HG03175 (cell line): Measurements from ENCODE around the gene HMGB1.
"Not testable (repeated sequence)": the region's sequence is repeated elsewhere in the genome, so short reads cannot be mapped to it uniquely, and the experiment has no call there.

Experiments used
- ATAC-seq: cut with Tn5 transposase; IDR thresholded peaks from one replicate; pipeline ENCODE4 v1.9.1; 2021; ENCODE audit warnings: mild to moderate bottlenecking, moderate library complexity; ENCODE audit not compliant: unreplicated experiment

The HMGB1 gene

DNA sequence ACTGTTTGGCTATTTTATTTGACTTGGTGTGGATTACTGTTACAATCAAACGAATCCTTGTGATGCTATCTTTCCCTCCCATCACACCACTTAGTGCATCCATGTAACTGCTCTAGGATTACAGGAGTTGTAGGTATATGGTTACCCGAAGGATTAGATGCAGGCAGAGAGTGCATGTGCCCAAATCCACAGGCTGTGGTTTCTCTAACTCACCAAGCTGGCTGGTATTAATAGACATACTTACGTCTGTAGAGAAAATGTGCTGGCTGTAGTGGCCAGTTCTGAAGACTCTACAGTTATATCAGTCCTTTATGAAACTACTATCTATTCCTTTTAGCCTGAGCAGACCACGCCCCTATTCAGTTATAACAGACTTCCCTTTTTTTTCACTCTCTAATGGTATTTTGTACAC lies 1.1 kb upstream of the HMGB1 start:
- no peak for ATAC-seq

DNA sequence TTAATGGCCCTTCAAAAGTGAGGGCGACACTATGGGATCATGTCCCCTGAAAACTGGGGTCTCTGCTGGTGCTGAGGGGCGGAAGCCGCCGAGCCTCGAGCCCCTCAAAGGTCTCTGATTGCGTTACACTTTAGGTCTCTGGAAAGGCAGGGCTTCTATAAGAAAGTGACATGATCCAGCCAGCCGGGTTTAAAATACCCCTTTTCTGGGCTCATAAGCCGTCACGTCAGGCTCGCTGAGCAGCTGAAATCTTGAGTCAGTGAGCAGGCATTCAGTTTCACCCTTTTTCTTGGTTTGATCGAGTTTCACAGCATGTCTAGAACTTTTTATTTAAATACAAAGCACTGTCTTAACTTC lies 600 bp upstream of the HMGB1 start:
- no peak for ATAC-seq

DNA sequence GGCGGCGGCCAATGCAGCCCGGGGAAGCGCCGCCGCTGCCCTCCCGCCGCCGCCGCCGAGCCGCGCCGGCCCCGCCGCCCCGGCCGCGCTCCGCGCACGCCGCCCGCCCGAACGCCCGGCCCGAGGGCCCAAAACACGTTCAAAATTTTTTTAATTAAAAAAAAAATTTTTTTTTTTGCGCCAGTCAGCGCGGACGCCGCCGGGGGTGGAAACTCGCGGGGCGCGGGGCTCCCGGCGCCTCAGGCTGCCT lies 468 bp downstream of the HMGB1 start:
- no peak for ATAC-seq

DNA sequence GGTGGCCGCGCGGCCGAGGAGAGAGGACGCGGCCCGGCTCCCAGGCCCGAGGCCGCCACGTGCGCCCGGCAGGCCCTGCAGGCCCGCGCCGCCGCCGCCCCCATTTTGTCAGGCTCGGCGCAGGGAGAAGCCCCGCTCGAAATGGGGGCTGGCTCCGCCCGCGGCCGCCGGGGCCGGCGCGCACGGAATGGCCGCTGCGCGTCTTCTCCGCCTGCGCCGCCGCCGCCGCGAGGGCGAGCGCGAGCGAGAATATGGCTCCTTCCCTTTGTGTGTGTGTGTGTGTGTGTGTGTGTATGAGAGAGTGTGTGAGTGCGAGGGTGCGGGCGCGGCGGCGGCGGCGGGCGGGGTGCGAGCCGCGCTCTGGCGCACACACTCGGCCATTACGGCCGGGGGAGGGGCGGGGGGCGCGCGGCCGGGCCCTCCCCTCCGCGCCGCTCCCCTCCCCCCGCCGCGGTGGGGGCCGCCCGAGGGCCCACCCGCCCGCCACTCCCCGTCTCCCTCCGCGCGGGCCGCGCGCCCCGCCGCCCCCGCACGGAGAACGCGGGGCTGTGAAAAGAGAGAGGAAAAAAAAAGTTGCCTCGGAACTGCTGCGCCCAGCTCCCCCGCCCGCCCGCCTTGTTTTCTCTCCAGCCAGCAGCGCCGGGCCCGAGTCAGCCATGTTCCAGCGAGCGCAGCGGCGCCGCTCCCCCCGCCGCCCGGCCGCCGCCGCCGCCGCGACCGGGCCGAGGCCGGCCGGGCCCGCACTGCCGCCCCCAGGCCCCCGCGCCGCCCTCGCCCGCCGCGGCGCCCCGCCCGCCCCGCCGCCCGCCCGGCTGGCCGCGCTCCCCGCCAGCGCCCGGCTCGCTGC lies 1.0 kb downstream of the HMGB1 start:
- ATAC-seq, result peak; percentile 23

DNA sequence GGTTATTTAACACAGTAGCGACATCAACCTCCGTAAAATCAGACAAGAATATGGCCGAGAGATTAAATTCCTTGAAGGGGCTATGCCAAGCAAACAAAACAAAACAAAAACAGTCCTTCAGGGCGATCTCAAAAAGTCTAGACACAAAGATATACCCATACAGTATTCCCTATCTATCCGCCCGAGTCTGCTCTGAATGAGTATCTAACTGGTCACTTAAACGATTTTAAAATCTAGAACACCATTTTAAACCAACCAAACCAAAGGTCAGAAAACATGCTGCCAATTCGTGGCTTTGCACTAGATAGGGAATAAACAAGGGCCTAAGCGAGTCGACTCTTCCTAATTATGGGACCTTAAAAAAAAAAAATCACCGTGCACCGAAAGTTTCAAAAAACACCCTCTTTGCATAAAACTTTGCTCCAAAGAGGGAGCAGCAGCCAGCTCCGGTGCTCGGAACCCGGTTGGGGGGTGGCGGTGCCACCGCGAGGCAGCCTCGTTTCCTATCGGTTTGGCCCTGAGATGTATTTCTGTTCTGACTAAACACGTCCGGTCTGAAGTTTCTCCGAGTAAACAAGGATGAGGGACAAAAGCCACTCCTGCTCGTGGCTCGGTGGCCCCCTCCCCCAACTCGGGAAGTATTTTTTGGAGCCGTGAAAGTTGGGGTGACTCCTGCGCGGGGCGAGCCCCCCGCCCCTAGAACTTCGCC lies 1.8 kb downstream of the HMGB1 start:
- ATAC-seq, result peak; percentile 33

DNA sequence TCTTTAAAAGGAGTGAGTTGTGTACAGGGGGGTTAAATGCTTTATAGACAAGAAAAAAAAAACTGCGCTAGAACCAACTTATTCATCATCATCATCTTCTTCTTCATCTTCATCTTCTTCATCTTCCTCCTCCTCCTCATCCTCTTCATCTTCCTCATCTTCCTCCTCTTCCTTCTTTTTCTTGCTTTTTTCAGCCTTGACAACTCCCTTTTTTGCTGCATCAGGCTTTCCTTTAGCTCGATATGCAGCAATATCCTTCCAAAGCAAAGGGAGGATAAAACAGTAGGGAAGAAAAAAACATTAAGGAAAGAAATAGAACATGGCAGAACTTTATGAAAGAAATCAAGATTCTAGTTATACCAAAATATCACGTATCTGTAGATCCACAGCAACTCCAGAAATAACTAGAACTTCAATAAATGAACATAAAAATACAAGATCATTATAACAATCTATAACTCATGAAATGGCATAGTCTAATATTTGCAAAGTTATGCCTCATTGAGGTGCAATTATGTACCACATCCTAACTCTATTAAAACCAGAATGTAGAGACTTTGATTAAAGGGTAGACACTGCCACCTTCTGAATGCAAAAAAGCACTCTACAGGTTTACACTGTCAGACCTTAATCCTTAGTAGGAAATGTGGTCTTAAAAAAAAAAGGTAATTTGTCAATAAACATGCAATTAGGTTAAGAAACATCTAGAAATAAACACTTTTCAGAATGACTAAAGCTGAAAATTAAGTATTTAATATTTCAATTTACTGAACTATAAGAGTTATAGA lies 4.3 kb downstream of the HMGB1 start:
- not testable (repeated sequence) for ATAC-seq

DNA sequence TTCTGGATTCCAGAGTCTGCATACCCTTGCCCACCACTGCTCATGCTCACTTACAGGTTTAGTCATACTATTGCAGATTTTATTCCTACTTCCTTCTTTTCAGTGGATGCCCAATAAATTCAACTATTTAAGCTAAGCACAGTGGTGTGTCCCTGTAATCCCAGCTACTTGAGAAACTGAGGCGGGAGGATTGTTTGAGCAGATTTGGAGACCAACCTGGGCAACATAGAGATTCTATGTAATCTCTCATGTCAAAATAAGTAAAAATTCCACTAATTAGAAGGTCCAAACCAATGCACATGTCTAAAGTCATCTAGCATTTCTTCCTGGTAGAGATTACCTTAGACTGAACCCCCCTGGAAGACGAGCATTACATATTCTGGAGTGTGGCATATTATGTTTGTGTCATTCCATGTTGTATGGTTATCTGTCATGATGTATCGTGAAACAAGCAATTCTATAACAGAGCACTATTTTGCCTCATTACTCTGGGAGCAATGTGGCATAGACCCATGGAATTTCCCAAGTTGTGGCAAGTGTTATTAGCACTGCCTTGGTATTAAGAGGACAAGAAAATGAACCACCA lies 8.3 kb downstream of the HMGB1 start:
- no peak for ATAC-seq

DNA sequence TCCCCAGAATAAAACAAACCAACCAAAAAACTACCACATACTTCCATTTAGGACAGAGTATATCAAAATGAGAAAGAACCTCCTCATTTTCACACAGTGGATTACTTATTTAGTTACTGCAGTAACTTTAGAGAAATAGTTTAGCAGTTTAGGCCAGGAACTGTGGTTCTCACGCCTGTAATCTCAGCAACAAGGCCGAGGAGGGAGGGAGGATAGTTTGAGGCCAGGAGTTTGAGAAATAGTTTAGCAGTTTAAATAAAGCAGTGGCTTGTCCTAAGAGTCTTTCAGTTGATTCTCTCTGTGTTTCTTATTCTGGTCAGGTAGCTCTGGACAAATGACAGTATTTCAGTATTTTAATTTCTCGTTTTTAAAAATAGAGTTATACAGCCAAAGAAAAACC lies 9.4 kb downstream of the HMGB1 start:
- no peak for ATAC-seq

DNA sequence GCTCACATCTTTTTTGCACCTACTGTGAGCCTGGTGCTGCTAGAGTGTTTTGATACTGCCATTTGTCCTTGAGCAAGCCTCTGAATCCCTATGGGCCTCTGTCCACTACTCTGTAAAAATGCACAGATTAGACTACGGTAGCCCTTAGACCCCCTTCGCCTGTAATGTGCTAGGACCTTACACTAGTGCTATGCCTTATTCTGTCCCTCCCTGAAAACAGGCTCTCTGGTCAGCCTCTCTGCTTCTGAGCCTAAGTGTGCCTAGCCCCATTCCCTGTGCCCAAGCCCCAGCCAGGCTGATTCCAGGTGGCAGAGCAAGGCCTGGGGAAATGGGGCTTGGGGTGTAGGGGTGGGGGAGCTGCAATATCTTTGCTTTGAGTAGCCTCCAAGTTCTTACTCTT lies 10.7 kb downstream of the HMGB1 start:
- no peak for ATAC-seq

DNA sequence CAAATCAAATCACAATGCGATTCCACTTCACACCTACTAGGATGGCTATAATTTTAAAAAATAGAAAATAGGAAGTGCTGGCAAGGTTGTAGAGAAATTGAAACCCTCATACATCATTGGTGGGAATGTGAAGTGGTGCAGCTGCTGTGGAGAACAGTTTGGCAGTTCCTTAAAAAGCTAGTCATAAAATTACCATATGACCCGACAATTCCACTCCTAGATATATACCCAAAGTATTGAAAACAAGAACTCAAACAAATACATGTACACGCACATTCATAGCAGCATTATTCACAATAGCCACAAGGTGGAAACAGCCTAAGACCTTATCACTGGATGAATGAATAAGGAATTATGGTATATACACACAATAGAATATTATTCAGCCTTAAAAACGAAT lies 12.0 kb downstream of the HMGB1 start:
- no peak for ATAC-seq

DNA sequence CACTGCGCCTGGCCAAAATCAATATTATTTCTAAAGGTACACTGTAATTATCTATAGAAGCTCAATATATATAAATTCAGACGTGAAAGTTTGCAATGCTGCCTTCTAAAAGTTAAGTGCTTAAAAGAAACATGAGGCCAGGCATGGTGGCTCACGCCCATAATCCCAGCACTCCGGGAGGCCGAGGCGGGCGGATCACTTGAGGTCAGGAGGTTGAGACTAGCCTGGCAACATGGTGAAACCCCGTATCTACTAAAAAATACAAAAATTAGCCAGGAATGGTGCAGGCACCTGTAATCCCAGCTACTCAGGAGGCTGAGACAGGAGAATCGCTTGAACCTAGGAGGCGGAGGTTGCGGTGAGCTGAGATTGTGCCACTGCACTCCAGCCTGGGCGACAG lies 14.3 kb downstream of the HMGB1 start:
- not testable (repeated sequence) for ATAC-seq

DNA sequence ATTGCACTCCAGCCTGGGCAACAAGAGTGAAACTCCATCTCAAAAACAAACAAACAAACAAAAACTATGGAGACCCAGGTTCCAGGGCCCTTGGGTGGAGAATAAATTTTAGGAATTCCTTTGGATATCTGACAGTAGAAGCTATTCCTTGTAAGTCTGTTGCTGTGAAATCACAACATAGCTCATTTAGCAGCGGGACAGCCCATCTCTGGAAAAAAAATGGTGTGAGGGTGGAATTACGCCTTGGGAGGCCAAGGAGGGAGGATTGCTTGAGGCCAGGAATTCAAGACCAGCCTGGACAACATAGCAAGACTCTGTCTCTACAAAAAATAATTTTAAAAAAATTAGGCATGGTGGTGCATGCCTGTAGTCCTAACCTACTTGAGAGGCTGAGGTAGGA lies 15.7 kb downstream of the HMGB1 start:
- ATAC-seq, result no peak

DNA sequence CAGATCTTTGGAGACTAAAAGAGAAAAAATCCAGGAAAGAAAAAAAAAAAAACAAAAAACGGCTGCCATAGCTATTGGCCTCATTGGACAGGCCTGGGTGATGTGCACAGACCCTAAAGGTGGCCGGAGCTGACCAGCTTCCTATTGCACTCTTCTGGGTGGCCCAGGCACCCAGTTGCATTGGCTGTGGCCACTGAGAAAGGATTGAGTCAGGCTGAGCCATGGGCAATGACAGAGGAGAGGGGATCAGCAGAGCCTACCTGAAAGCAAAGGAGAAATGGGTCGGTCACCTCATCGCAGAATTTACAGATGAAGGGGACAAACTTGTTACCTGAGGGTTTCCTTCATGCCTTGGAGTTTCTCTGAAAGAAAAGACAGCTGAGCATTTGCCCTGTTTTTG lies 17.3 kb downstream of the HMGB1 start:
- ATAC-seq, result no peak

DNA sequence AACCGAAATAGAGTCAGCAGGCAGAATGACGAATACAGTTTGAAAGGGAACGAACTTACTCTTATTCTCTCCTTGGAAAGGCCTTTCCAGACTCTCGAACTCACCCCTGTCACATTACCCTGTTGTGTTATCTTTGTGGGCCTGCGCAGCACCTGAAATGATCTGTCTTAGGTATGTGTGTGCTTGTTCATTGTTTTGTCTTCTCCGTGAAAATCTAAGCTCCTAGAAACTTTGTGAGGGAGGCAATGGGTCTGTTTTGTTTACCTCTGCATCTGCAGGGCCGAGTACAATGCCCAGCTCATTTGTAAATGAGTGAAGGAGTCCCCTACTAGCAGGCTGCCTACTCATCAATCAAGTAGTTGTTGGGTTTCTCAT lies 19.6 kb downstream of the HMGB1 start:
- ATAC-seq, result no peak

DNA sequence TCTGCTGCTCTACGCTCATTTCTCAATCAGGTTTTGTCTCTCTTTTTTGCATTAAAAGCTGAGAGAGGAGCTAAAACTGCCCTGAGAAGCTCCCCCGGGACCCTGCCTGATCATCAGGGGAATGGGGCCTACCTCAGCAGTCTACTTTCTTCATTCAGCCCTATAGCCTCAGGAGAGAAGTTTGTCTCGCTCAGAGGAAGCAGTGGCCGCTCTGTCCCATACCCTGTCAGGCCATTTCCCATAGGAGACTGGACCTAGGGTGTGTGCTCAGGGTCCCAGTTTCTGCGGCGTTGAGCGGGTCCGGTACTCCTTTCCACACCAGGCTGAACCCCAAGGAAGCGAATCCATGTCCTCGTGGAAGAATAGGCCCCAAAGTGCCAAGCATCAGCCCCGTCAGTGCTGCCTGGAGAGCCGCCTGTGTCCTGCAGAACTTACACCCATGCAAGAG lies 21.8 kb downstream of the HMGB1 start:
- peak; percentile 44 for ATAC-seq

DNA sequence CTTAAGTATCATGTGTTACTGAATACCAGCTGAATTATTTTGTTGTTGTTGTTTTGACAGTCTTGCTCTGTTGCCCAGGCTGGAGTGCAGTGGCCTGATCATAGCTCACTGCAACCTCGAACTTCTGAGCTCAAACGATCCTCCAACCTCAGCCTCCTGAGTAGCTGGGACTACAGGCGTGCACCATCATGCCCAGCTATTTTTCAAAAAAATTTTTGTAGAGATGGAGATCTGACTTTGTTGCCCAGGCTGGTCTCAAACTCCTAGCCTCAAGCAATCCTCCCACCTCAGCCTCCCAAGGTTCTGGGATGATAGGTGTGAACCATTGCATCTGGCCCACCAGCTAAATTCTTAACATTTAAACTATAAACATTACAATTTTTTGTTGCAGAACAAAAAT lies 22.2 kb downstream of the HMGB1 start:
- ATAC-seq, result not testable (repeated sequence)

DNA sequence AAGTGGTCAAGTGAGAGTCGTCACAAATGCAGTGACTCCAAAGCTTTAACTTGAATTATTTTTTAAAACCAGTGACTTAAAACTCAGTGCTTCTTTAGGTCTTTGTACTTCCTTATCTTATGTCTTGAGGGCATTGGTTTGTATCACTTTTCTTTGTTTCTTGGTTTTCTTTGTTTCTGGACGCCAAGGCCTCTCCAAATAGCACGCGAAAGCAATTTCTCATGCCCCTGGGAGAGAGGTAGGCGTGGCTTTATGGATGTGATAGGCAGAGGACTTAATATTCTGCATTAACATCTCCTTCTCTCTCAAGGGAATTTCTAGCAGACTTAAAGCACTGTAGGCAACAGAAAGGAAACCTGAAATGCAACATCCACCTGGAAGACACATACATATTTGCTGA lies 22.8 kb downstream of the HMGB1 start:
- no peak for ATAC-seq

DNA sequence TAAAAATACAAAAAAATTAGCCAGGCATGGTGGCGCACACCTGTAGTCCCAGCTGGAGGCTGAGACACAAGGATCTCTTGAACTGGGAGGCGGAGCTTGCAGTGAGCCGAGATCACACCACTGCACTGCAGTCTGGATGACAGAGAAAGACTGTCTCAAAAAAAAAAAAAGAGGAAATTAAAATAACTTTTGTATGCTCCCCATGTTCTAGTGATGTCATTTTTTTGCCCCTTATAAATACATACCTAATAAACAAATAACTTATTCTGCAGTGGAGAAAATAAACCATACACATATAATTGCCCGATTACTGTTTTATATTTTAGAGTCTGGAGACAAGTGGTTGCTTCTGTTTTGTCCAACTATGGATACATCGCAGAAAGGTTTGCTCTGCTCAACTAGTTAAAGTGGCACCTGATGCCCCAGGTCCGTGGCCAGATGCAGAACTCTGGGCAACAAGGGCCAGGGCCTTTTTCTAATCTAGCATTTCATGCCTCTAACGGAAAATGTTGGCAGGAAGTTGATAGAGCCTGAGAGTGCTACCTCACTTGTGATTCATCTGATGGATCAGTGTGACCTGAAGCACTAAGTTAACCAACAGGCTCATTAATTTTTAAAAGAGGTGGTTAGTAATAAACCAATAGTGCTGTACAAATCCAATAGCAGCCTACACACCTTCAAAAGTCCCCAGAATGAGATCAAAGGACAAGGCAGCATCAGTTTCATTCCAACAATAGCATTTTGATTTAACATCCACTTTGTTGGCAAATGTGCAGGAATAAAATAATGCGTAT lies 24.6 kb downstream of the HMGB1 start:
- peak; percentile 49 for ATAC-seq

DNA sequence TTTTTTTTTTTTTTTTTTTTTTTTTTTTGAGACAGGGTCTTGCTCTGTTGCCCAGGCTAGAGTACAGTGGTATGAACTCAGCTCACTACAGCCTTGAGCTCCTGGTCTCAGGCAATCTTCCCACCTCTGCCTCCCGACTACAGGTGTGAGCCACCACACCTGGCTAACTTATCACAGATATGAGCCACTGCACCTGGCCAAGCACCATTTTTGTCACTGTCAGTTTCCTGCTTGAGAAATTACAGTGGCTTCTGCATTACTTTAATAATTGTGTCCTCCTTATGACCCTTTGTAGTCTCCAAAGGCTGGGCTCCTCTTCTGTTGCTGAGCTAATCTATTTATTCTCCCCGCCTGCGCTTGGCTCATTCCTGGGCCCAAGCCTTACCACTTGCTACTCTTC lies 27.4 kb downstream of the HMGB1 start:
- no peak for ATAC-seq

DNA sequence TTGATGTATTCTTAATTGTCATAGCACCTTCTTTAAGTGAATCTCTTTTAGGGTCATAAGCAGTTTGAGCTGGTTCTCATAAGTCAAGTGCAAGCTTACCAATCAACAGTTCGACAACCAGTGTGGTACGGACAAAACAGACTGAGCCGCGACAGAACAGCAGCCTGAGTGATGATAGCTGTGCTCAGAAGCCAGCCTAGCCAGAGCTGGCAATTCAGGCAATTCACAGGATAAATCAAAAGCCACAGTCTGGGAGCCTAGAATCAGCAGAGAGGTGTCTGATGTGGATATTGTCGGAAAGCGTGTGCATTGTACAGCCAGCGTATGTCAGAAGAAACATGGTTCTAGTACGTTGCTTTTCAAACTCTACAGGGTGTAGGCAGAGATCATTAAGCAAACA lies 28.6 kb downstream of the HMGB1 start:
- no peak for ATAC-seq

DNA sequence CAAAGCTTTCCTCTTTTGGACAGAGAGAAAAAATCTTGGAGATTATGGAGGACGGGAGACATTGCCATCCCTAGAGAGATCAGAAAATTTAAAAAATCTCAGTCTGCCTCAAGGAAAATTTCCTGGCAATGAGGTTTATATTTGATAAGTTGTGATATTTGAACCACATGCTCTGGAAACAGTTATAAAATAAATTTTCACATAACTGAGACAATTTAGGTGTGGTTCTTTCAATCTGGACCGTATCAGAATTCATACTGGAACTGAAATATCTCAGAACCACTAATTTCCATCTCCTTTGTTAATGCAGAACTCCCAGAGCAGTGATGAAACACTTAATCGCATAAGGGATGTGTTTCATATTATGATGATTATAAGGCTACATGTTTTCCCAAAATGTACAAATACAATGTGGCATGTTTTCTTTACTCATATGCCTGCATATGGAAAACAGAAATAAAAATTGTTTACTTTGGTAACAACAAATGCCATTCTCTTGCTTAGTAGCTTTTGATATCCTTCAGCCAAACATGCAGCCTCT lies 29.8 kb downstream of the HMGB1 start:
- no peak for ATAC-seq
